Astrocyte (in vitro differentiated cells and primary cell): ENCODE data around the gene FOSL2. TPM values are rescaled to one million over a fixed set of nuclear protein-coding genes. Genes with fewer than 3 reads are reported as not detected.

Experiments
- DNase-seq: peaks from one replicate; pipeline ENCODE4 v3.0.0-alpha.2; 2010; ENCODE audit warnings: low read depth
- FAIRE-seq: peaks from 2 replicates; lab custom pipeline; 2011; peaks lifted over from hg19 to GRCh38; lab: Jason Lieb, UNC
- H2AFZ ChIP-seq: 2 replicates; pipeline ENCODE4 v1.6.0; 2012; ENCODE audit warnings: low read depth, low read length, inconsistent platforms
- H3K27ac ChIP-seq: 2 replicates; pipeline ENCODE4 v1.5.1; 2011; ENCODE audit warnings: low read depth, low read length, inconsistent platforms
- H3K27me3 ChIP-seq: 2 replicates; pipeline ENCODE4 v1.6.0; 2011; ENCODE audit warnings: low read length, inconsistent platforms; ENCODE audit not compliant: insufficient read depth
- H3K36me3 ChIP-seq: 2 replicates; pipeline ENCODE4 v1.5.1; 2011; ENCODE audit warnings: low read length, inconsistent platforms; ENCODE audit not compliant: insufficient read depth
- H3K4me1 ChIP-seq: 2 replicates; pipeline ENCODE4 v1.5.1; 2011; ENCODE audit warnings: low read length, inconsistent platforms; ENCODE audit not compliant: insufficient read depth
- H3K4me2 ChIP-seq: 2 replicates; pipeline ENCODE4 v1.6.0; 2012; ENCODE audit warnings: low read length, inconsistent platforms
- H3K4me3 ChIP-seq: 2 replicates; pipeline ENCODE4 v1.5.1; 2011; ENCODE audit warnings: low read depth, mild to moderate bottlenecking, low read length, inconsistent platforms; ENCODE audit not compliant: insufficient read depth
- H3K79me2 ChIP-seq: 2 replicates; pipeline ENCODE4 v1.6.0; 2012; ENCODE audit warnings: mild to moderate bottlenecking, low read length, inconsistent platforms; ENCODE audit not compliant: insufficient read depth
- H3K9ac ChIP-seq: 2 replicates; pipeline ENCODE4 v1.6.0; 2012; ENCODE audit warnings: mild to moderate bottlenecking, low read length, inconsistent platforms
- H3K9me3 ChIP-seq: 2 replicates; pipeline ENCODE4 v1.5.1; 2012; ENCODE audit warnings: low read depth, mild to moderate bottlenecking, low read length, inconsistent platforms; ENCODE audit not compliant: insufficient read depth
- H4K20me1 ChIP-seq: 2 replicates; pipeline ENCODE4 v1.6.0; 2012; ENCODE audit warnings: low read length, inconsistent platforms; ENCODE audit not compliant: insufficient read depth
- H3K27ac Mint-ChIP-seq: one replicate; pipeline ENCODE4 v1.8.0; 2021; ENCODE audit warnings: mild to moderate bottlenecking, mixed read lengths; ENCODE audit not compliant: unreplicated experiment
- H3K27me3 Mint-ChIP-seq: one replicate; pipeline ENCODE4 v1.8.0; 2021; ENCODE audit warnings: low read depth, mixed read lengths; ENCODE audit not compliant: unreplicated experiment
- H3K36me3 Mint-ChIP-seq: one replicate; pipeline ENCODE4 v1.8.0; 2021; ENCODE audit warnings: low read depth, mixed read lengths; ENCODE audit not compliant: unreplicated experiment
- H3K4me1 Mint-ChIP-seq: one replicate; pipeline ENCODE4 v1.8.0; 2021; ENCODE audit warnings: low read depth, mixed read lengths; ENCODE audit not compliant: unreplicated experiment
- H3K4me3 Mint-ChIP-seq: one replicate; pipeline ENCODE4 v1.8.0; 2021; ENCODE audit warnings: mild to moderate bottlenecking, moderate library complexity, mixed read lengths; ENCODE audit not compliant: unreplicated experiment
- H3K9me3 Mint-ChIP-seq: one replicate; pipeline ENCODE4 v1.8.0; 2021; ENCODE audit warnings: mild to moderate bottlenecking, mixed read lengths; ENCODE audit not compliant: unreplicated experiment
- CTCF ChIP-seq: IDR thresholded peaks from 2 replicates; pipeline ENCODE4 v1.5.1; 2011; ENCODE audit warnings: low read depth, mild to moderate bottlenecking, inconsistent platforms, low read length, moderate library complexity; ENCODE audit not compliant: insufficient read depth
- EZH2 ChIP-seq: IDR thresholded peaks from 2 replicates; pipeline ENCODE4 v1.6.1; 2012; ENCODE audit warnings: mild to moderate bottlenecking, low read length, inconsistent platforms; ENCODE audit not compliant: insufficient read depth
- total RNA-seq: library from RNA; stranded (reverse); gene quantifications from 2 replicates; pipeline ENCODE4 v1.2.1, GENCODE V29; 2021

FOSL2 gene
- total RNA-seq, 1 donor from 2014 or later, result 158 TPM

- peaks cover 19% of the 10 kb centered on the region for H3K4me1 Mint-ChIP-seq
- Histone ChIP-seq H3K9me3 (no peaks in the 10 kb centered on the region), H3K9ac (no peak overlapping the region), H3K36me3 (no peaks in the 10 kb centered on the region), H3K27me3 (peaks cover 3% of the 10 kb centered on the region), H3K4me1 (peaks cover 9% of the 10 kb centered on the region), H3K4me2 (no peak overlapping the region), H3K27ac (no peak overlapping the region), H3K79me2 (no peaks in the 10 kb centered on the region), H2AFZ (peak overlapping the region; percentile 32), H4K20me1 (no peaks in the 10 kb centered on the region), H3K4me3 (no peak overlapping the region)
- H3K36me3 Mint-ChIP-seq, result peaks cover 3% of the 10 kb centered on the region
- H3K4me3 Mint-ChIP-seq, result no peak overlapping the region
- peaks cover 17% of the 10 kb centered on the region for H3K27me3 Mint-ChIP-seq
- no peak overlapping the region for H3K27ac Mint-ChIP-seq
- H3K9me3 Mint-ChIP-seq, result no peaks in the 10 kb centered on the region
- DNase-seq (peak; percentile 18), FAIRE-seq (no peak)
- no peak for TF ChIP-seq CTCF
These were observed 26.0 kb upstream of the FOSL2 start for GRCh38 chr2:28366496-28367282.

- H3K4me2 ChIP-seq, result no peak overlapping the region
- H3K4me1 Mint-ChIP-seq, result peaks cover 16% of the 10 kb centered on the region
- peaks cover 9% of the 10 kb centered on the region for H3K4me1 ChIP-seq
- H3K9me3 Mint-ChIP-seq, result no peaks in the 10 kb centered on the region
- H3K79me2 ChIP-seq, result no peaks in the 10 kb centered on the region
- no peak overlapping the region for H3K4me3 ChIP-seq
- H3K9ac ChIP-seq, result no peak overlapping the region
- no peak overlapping the region for H3K4me3 Mint-ChIP-seq
- H3K27me3 Mint-ChIP-seq, result peaks cover 22% of the 10 kb centered on the region
- peaks cover 3% of the 10 kb centered on the region for H3K27me3 ChIP-seq
- no peaks in the 10 kb centered on the region for H3K9me3 ChIP-seq
- FAIRE-seq (no peak), DNase-seq (no peak)
- peak overlapping the region; percentile 34 for H3K27ac Mint-ChIP-seq
- no peak overlapping the region for H3K27ac ChIP-seq
- H2AFZ ChIP-seq, result no peak overlapping the region
- TF ChIP-seq CTCF, result no peak
- no peak for TF ChIP-seq EZH2
- no peaks in the 10 kb centered on the region for H4K20me1 ChIP-seq
- H3K36me3 Mint-ChIP-seq, result no peaks in the 10 kb centered on the region
- no peaks in the 10 kb centered on the region for H3K36me3 ChIP-seq
These were observed 24.8 kb upstream of the FOSL2 start for GRCh38 chr2:28367667-28368356.
